PC-3 (cell line): ENCODE data around the gene CXXC5.

Experiments
- CTCF ChIP-seq: fragments of 300-600 bp; sonication (generic); conservative IDR thresholded peaks from 2 replicates; pipeline ENCODE4 v1.5.1; 2017; ENCODE audit warnings: antibody characterized with exemption, low read depth, mild to moderate bottlenecking, low read length
- EZH2 ChIP-seq: fragments of 300-600 bp; sonication (generic); IDR thresholded peaks from one replicate; pipeline ENCODE4 v1.6.1; 2017; ENCODE audit warnings: antibody characterized with exemption, mild to moderate bottlenecking, low read length; ENCODE audit not compliant: unreplicated experiment
- EZH2phosphoT487 ChIP-seq: fragments of 300-600 bp; sonication (generic); IDR thresholded peaks from 2 replicates; pipeline ENCODE4 v1.6.1; 2018; ENCODE audit warnings: mild to moderate bottlenecking, antibody characterized with exemption, low read length, borderline replicate concordance

GRCh38 chr5:139690803-139691629 lies 42.9 kb downstream of the CXXC5 start:
- TF ChIP-seq CTCF (no peak), EZH2 (no peak), EZH2phosphoT487 (no peak)
